ENCODE results near the gene FYB1.
A peak's percentile ranks its signal among the peaks of the same experiment; 100 is the strongest.
"Not testable (repeated sequence)": the region's sequence is repeated elsewhere in the genome, so short reads cannot be mapped to it uniquely, and the experiment has no call there.

The FYB1 gene

GRCh38 chr5:39225405-39226099 lies 6.2 kb upstream of the FYB1 start:
- no peak for DNase-seq

GRCh38 chr5:39224196-39224761 lies 4.9 kb upstream of the FYB1 start:
- DNase-seq: peak; percentile 33

GRCh38 chr5:39223565-39224156 lies 4.3 kb upstream of the FYB1 start:
- no peak for DNase-seq

- DNase-seq: not testable (repeated sequence)
Observed at GRCh38 chr5:39221671-39222070, 2.3 kb upstream of the FYB1 start.

GRCh38 chr5:39220280-39221030 lies 1.1 kb upstream of the FYB1 start:
- no peak for DNase-seq

DNA sequence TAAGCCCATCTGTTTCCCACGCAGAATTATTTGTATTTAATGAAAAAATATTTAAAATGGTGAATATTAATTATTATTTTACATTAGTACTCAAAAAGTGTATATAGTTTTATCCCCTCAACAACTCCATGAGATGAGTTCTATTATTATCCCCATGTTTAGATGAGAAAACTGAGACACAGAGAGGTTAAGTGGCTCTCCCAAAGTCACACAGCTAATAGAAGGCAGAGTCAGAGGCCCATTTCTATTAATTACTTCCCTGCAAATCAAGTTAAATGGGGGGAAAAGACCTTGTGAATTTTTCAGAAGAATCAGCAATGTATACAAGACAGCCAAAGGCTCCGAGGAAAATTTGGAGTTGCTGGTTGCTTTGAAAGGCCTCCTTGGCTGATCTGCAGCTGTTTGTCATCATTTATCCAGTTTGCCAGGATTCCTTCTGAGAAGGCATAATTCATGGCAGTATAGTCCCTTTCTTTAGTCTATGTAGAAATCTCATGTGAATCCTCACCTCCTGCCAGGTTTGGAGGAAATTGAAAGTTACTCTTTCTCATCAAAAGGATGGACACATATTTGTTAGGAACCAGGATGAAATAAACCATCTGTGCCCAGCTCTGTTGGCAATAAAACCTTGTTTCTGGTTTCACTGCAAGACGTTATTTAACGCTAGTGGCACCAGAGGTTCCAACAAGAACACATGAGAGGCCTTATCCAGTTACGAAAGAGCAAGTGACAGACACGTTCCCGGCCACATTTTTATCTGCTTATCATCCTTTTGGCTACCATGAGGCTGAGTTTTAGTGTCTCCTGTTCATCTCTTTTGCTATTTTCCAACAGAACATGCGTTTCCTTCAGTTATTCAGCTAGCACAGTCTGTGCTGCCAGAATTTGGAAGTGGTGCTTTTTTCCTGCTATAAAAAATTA lies 621 bp downstream of the FYB1 start:
- no peak for DNase-seq

DNA sequence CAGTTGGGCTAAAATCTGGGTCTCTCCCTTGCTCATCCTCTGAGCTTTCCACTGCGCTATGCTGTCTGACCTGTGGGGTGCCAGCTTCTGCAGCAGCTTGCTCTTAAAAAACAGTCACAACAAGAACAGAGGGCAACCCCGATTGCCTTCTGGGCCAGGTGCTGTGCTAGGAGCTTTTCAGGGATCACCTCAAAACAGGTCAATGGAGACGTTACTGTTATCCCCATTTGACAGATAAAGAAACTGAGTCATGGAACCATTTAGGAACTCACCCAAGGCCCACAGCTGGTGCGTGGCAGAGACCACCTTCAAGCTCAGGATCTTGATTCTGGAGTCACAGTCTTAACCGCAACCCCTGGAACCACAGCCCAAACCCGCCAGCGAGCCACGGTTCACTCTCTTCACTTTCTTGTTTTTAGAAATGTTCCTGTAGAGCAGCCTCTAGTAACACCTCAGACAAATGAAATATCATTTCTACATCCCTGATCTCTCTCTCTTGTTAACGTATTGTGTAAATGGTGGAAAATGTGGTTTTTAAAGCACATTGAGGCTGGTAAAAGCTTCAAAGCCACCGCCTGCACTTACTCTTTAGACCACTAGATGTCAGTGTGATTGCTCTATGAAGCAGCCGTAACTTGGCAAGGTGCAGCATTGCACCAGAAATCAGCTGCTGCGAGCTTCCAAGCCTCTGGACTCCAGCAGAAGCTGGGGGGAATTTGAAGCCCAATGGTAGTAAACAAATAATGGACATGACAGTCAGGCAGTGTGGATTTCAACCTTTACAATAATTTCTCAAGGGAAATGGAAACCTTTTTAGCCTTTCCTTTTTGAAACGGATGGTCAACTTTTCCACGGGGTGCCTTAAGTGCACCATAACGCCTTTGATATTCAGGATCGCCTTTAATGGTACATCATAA lies 1.7 kb downstream of the FYB1 start:
- peak; percentile 84 for DNase-seq

GRCh38 chr5:39216631-39217030 lies 2.7 kb downstream of the FYB1 start:
- DNase-seq: peak; percentile 41

DNA sequence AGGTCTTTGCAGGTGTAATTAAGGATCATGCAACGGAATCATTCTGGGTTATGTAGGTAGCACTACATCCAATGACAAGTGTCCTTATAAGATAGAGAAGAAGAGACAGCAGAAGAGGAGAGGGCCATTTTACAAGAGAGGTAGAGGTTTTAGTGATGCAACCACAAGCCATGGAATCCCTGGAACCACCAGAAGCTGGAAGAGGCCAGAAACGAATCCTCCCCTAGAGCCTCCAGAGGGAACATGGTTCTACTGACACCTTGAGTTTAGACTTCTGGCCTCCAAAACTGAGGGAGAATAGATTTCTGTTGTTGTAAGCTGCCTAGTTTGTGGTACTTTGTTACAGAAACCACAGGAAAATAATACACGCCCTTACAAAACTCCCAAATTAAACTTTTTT lies 3.5 kb downstream of the FYB1 start:
- DNase-seq: no peak

- DNase-seq: peak; percentile 42
Observed at GRCh38 chr5:39214912-39215709, 4.3 kb downstream of the FYB1 start.

DNA sequence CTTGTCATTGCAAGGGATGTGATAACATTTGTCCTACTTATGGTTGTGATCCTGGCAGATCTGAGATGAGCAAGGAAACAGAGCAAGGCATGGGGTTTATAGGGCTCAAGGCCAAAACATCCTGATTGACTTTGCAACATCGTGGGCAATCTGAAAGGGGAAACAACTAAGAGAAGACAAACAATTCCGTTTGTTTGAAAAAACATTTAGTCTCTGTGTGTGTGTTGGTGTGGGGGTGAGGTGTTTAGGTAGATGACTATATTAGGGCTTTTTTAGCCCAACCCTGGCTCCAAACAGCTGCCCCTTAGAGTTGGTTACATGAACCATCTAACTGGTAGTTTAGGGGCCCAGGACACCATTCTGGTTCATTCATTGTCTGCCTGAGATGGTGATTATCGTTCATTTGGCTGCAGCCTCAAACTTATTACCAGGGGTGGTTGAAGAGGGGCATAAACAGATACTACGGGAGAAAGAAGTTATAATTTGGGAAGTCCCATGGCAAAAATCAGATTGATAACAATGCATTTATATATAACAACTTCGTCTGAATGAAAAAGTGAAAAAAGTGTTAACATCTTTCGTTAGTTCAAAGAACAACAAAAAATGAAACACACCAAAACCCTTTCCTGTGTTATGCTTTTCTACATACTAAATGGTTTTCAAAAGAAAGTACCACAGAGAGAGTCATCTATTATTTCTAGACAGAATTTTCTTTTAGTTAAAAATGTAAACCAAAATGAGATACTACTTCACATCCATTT lies 5.7 kb downstream of the FYB1 start:
- peak; percentile 21 for DNase-seq

DNA sequence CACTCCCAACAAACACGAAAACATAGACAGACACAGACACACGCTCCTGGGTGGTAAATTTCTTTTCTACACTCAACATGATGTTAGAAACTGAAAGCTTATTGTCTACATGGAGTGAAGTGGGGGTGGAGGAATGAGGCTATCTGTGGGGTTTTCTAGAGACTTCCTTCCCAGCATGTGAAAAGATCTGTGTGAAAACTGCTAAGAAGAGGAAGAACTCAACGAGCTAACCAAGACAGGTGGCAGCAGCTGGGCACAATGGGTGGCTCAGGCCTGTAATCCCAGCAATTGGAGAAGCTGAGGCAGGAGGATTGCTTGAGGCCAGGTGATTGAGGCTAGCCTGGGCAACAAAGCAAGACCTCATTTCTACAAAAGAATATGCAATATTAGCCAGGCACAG lies 7.6 kb downstream of the FYB1 start:
- DNase-seq: peak; percentile 31

DNA sequence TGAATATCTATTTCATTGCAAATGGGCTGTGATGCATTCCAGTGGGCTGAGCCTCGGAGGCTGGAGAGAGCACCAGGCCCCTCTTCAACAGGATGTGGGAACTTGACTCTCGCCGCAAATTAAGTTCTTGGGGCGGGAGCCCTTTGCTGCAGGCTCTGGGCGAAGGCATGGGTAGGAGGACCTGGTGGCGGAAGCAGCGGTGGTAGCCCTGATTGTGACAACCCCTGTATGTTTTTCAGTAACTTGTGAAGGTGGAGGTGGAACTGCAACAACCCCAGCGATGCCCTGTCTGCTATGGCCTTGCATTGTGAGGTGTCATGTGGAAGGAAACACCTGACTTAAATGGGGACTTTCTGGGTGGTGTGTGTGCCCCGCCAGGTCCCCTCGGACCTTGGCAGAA lies 9.4 kb downstream of the FYB1 start:
- DNase-seq: peak; percentile 82

DNA sequence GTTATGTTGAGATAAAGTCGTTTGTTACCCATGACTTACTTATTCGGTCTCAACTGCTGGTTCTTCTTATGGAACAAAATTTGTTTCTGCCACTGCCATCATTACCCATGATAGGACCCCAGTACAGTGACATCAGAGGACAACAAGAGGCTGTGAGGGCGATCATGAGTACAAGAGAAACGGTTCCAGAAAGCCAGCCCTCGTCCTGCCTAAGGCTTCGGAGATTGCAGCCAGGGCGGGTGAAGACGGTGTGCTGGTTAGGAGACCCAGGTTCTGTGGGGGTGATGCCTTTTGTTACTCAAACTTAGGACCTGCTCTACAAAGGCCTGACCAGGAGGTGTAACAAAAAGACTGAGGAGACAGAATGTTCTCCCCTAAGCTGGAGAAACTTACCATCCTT lies 10.9 kb downstream of the FYB1 start:
- DNase-seq: peak; percentile 56

GRCh38 chr5:39207345-39208045 lies 11.9 kb downstream of the FYB1 start:
- DNase-seq: no peak

DNA sequence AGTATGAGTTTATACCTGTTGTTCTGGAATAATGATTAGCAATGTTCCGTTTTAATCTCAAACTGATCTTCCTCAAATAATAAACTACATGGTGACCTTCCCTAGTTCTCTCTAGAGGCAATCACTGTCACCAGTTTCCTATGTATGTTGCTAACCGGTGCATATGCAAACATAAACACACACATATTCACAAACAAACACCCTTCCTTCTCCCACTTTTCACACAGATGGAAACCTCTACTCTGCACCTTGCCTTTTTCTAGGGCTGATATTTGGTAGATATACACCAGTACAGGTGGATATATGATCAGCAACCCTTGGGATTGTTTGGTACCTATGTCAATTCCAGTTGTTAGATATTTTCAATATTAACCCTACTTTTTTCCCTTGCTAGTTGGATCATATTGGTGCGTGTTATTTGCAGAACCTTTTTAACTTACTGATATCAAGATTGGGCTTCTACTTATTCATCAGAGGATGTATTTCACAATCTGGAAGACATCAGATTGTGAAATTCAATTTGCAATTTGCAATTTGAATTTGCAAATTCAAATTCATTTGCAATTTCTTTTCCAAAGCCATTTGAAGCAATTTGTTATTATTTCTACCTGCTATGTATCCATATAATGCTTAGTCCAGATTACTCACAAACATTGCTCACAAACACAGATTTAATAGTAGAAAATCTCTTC lies 12.6 kb downstream of the FYB1 start:
- DNase-seq: no peak

DNA sequence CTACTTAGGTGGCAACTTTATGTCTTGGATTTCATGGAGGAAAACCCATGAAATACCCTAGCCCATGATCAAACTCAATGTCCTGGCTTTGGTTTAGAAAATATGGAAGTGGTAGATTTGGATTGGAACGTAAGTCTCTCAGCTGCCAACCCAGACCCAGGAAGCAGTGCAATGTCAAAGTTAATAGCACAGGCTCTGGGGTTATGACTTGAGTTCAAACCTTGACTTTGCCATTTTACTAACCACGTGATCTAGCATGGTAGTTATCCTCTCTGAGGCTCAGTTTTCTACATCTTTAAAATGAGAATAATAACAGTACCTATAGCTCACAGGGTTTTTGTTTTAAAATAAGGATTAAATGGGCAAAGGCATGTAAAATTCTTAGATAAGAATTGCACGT lies 13.8 kb downstream of the FYB1 start:
- no peak for DNase-seq

GRCh38 chr5:39203951-39204350 lies 15.4 kb downstream of the FYB1 start:
- no peak for DNase-seq
